ENCODE results near the gene MAP2K5.

DNA sequence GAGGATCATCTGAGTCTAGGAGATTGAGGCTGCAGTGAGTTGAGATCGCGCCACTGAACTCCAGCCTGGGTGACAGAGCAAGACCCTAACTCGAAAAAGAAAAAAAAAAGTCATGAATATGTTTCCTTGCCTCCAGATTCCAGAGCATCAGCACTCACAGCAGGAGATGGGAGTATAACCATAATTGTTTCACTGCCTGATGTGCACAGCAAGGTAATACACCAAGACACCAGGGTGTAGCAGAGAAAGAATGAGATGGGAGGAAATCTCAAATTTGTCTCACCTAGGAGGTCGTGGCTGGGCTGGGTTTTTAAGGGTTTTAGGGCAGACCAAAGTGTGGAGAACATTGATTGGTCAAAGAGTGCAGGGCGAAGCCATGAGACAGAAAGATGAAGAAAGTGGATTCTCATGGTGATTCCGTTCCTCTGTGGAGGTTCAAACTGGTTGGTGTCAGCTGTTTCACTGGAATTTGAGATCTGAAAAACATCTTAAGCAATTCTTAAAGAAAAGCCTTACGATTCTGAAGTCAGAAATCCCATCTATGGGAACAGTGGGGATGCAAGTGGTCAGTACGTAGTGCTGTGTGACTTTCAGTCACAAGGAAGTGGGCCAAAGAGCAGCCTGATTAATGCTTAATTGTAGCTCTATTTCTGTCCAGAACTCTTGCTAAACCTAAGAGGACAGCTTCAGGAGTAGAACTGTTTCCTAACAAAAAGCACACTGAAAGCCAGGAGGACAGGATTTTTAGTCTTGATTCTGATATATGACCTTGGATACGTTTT, 29.4 kb upstream of the MAP2K5 start:
- TF ChIP-seq CTCF (conservative IDR thresholded peaks at IDR 0.05) = no peak
- TF ChIP-seq ZFX (IDR thresholded peaks at IDR 0.05) = no peak
